A549 treated with CpdA at 1 μM for 4 hours (cell line): ENCODE measurements around the gene ARIH2. TPM values are rescaled to one million over a fixed set of nuclear protein-coding genes. Genes with fewer than 3 reads are reported as not detected.

Experiments
- total RNA-seq: library from RNA; stranded (reverse); fragments of 200-300 nt; extraction: Qiagen RNA extraction; gene quantifications from 5 replicates; pipeline ENCODE4 v1.2.3, GENCODE V29; 2022; ENCODE audit warnings: low read depth

ARIH2 gene
- total RNA-seq, result 58.2 to 64.1 TPM (median 62.6 TPM) in 5 replicates

DNA sequence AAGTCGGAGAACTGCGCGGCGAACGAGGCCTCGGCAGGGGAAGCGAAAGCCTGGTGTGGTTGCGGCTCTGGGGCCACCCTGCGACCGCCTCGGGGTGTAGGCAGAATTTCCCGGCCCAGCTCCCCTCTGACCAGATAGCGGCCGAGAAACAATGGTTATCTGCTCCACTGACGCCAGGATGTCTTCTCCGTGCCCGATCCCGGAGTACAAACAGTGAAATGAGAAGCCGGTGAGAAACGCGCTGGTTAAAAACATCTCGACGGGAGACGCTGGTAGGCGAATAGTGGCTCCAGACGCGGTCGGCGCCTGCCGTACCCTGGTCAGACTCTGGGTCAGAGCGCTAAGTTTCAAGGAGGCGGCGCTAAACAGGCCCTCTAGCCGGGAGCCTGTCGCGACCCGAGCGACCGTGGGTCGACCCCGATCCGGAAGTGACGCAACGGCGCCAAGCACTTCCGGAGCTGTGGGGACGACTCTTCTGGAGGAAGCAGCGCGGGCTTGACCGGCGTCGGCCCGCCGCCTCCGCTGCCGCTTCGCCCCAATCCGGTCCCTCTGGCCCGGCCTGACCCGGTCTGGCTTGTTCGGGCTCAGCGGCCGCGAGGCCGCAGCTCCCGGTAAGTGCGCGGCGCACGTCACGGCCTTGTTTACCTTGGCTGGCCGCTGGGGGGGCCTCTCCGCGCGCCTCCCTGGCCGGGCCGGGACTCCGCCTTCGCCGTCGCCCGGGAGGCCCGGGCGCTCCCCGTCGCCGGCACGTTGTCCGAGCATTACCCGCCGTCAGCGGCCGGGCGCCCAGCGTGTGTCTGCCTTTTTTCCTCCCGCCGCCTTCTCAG, at the start of gene ARIH2:
Gene ARIH2 (plus strand): TSS at position 455 of the 827 bp plus-strand sequence. CDS start 8,717 bp downstream, outside the sequence.

GRCh38 chr3:48898383-48899234, 20.0 kb upstream of the ARIH2 start, which contains the start of gene SLC25A20:
Gene SLC25A20 (minus strand): TSS chr3:48898882. CDS start chr3:48898794, 88 bp downstream.

GRCh38 chr3:48989796-48990635, 71.4 kb downstream of the ARIH2 start, which contains the start of gene P4HTM:
Gene P4HTM (plus strand): TSS chr3:48990241. CDS start chr3:48990257, 16 bp downstream.

DNA sequence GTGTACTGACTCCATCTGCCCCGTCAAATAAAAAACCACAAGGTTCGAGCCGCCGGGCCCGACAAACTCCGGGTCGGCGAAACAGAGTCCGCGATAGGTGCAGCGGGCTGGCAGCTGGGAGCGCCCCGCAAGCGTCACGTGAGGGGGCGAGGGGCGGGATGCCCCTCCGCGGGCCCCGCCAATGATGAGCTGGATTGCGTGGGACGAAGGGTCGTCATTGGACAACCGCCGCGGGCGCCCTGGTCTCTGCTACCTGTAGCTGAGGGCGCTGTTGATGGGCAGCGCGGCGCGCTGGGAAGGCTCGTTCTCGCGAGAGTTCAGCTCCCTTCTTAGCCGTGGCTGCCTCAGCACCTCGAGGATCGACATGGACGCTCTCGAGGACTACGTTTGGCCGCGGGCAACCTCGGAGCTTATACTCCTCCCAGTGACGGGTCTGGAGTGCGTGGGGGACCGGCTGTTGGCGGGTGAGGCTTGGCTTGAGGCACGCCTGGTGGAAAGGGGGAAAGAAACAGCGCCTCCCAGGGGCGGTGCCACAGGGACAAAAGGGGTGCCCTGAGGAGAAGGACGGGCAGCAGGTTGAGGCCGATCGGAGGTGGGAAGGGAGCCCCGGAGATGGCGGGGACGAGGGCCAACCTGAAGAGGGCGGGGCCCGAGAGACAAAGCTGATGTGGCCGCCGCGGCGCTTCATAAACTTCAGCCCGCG, 88.6 kb downstream of the ARIH2 start, which contains the start of gene WDR6:
Gene WDR6 (plus strand): TSS at position 324 of the 703 bp plus-strand sequence. CDS start 41 bp downstream, at position 365.

GRCh38 chr3:49017971-49018706, 99.5 kb downstream of the ARIH2 start, which contains the start of gene DALRD3:
Gene DALRD3 (minus strand): TSS chr3:49018580. CDS start chr3:49018564, 16 bp downstream.

DNA sequence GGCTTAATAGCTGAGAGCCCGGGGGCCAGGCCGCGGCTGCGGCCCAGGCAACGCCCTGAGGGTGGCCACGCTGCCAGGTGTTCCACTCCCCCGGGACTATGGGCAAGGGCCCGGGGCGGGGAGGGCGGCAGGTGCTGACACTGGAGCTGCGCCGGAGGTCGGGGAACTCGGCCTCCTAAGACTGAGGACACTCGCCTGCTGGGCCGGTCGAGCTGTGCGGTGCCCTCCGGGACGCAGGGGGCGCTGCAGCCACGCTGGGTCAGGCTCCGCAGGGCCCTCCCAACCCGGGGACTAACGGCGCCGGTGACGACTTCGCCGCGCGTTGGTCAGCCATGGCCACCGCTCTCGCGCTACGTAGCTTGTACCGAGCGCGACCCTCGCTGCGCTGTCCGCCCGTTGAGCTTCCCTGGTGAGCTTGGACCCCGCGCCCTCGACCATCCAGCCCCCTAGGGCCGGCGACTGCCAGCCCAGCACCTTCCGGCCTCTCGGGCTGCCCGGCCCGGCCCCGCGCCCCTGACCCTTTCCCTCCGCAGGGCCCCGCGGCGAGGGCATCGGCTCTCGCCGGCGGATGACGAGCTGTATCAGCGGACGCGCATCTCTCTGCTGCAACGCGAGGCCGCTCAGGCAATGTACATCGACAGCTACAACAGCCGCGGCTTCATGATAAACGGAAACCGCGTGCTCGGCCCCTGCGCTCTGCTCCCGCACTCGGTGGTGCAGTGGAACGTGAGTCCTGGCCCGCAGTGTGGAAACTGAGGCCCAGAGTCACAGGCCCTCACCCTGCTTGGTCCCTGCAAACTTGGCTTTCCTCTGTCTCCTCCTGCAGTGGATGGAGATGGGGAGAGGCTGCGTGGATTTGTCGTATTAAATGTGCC, 103.4 kb downstream of the ARIH2 start, which contains the start of gene NDUFAF3:
Gene NDUFAF3 (plus strand): TSS at position 309 of the 875 bp plus-strand sequence. CDS start 24 bp downstream, at position 333.

DNA sequence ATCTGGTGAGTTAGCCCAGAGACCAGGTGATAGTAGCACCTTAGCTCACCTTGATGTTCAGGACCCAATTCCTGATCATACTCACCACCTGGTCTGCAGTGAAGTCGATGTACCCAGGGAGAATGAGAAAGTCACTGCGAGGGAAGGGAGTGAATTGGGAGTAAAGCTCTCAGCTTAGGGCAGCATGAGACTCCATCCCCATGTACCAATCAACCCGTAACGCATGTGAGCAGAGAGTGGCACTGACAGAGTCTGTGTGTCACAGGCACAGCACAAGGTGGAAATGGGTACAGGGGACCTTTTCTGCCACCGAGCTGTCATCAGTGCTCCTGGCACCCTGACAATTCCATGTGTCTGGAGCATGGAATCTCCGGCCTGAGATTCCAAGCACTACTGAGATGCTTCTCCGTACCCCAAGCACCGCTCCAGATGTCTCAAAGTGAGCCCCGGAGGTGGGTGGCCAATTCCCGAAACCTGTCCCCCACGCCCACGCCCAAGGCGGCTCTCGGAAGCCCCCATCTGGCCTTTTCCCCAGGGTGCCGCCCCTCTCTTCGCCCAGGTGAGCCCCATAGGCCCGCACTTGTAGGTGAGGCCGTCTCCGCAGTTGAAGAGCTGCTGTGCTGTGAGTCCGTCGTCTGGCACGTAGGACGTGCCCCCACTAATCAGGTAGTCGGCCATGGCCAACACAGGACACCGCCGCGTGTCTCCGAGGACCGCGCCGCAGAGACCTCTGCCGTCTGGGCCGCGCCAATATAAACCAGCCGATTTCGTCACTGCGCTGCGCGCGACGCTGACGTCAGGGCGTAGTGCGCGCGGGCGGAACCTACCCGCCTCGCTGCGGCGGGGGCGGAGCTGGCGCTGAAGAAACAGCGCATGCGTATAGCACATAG, 110.3 kb downstream of the ARIH2 start, which contains the start of gene IMPDH2:
Gene IMPDH2 (minus strand): TSS at position 726 of the 890 bp plus-strand sequence. CDS start 48 bp downstream, at position 678.

Other genes starting within 250 kb of the ARIH2 start
- gene NCKIPSD, start 232.9 kb upstream of the ARIH2 start, total RNA-seq, result 8.2 to 10.9 TPM (median 9.0 TPM) in 5 replicates
- 45.3 to 52.3 TPM (median 48.9 TPM) in 5 replicates for gene IP6K2, start 201.6 kb upstream of the ARIH2 start, total RNA-seq
- 15.5 to 19.3 TPM (median 17.9 TPM) in 5 replicates for gene PRKAR2A, start 71.0 kb upstream of the ARIH2 start, total RNA-seq
- 9.9 to 11.8 TPM (median 10.8 TPM) in 5 replicates for gene SLC25A20, start 20.0 kb upstream of the ARIH2 start, total RNA-seq
- 11.7 to 19.5 TPM (median 18.6 TPM) in 5 replicates for gene P4HTM, start 71.4 kb downstream of the ARIH2 start, total RNA-seq
- 68.1 to 80.6 TPM (median 71.0 TPM) in 5 replicates for gene WDR6, start 88.5 kb downstream of the ARIH2 start, total RNA-seq
- 16.7 to 25.0 TPM (median 24.7 TPM) in 5 replicates for gene DALRD3, start 99.7 kb downstream of the ARIH2 start, total RNA-seq
- gene NDUFAF3, start 103.3 kb downstream of the ARIH2 start, total RNA-seq, result 50.1 to 90.6 TPM (median 82.5 TPM) in 5 replicates
- 154 to 174 TPM (median 168 TPM) in 5 replicates for gene IMPDH2, start 110.6 kb downstream of the ARIH2 start, total RNA-seq
- 37.3 to 42.6 TPM (median 38.8 TPM) in 5 replicates for gene QRICH1, start 175.2 kb downstream of the ARIH2 start, total RNA-seq
- gene QARS1, start 185.9 kb downstream of the ARIH2 start, total RNA-seq, result 124 to 161 TPM (median 149 TPM) in 5 replicates
- 20.0 to 26.9 TPM (median 23.7 TPM) in 5 replicates for gene USP19, start 202.0 kb downstream of the ARIH2 start, total RNA-seq
- 75.5 to 100.0 TPM (median 84.8 TPM) in 5 replicates for gene LAMB2, start 214.2 kb downstream of the ARIH2 start, total RNA-seq
- gene CCDC71, start 247.5 kb downstream of the ARIH2 start, total RNA-seq, result 10.1 to 17.1 TPM (median 13.0 TPM) in 5 replicates